Measurements from ENCODE around the gene ADAM17. TPM values are rescaled to one million over a fixed set of nuclear protein-coding genes. Genes with fewer than 3 reads are reported as not detected.
A peak's percentile ranks its signal among the peaks of the same experiment; 100 is the strongest.

ADAM17 gene
- total and polyA plus RNA-seq, 8 donors, result 40.7 to 55.8 (median 43.9) TPM

GRCh38 chr2:9538000-9538507, 17.6 kb downstream of the ADAM17 start:
- Histone ChIP-seq H3K4me1 (peaks cover 0 to 50% of the 10 kb centered on the region in 2 donors), H3K4me3 (no peak overlapping the region), H3K27me3 (no peaks in the 10 kb centered on the region), H3K36me3 (peaks cover 0 to 45% of the 10 kb centered on the region in 2 donors), H3K9me3 (no peaks in the 10 kb centered on the region), H3K27ac (peak overlapping the region; percentile 69 to 88)
- ATAC-seq (peak; percentile 76), DNase-seq (peak in 2 of 4 donors; percentile 65 to 71)
- no peak for TF ChIP-seq CTCF (IDR thresholded peaks at IDR 0.05)
- intact Hi-C loops (cut with DNase I), result no loop called here

GRCh38 chr2:9536504-9536903, 19.1 kb downstream of the ADAM17 start:
- TF ChIP-seq CTCF (IDR thresholded peaks at IDR 0.05), result no peak
- H3K9me3 ChIP-seq, result no peaks in the 10 kb centered on the region
- no peaks in the 10 kb centered on the region for H3K27me3 ChIP-seq
- peak overlapping the region in 1 of 2 donors; percentile 2 for H3K27ac ChIP-seq
- no peak overlapping the region for H3K4me3 ChIP-seq
- ATAC-seq, result no peak
- peaks cover 0 to 50% of the 10 kb centered on the region in 2 donors for H3K4me1 ChIP-seq
- peaks cover 0 to 49% of the 10 kb centered on the region in 2 donors for H3K36me3 ChIP-seq
- intact Hi-C loops (cut with DNase I), result no loop called here
- no peak for DNase-seq

- no peaks in the 10 kb centered on the region for H3K27me3 ChIP-seq
- H3K4me1 ChIP-seq, result peaks cover 0 to 38% of the 10 kb centered on the region in 2 donors
- TF ChIP-seq CTCF (IDR thresholded peaks at IDR 0.05), result no peak
- ATAC-seq (no peak), DNase-seq (no peak)
- peaks cover 0 to 55% of the 10 kb centered on the region in 2 donors for H3K36me3 ChIP-seq
- H3K9me3 ChIP-seq, result no peaks in the 10 kb centered on the region
- H3K27ac ChIP-seq, result no peak overlapping the region
- no peak overlapping the region for H3K4me3 ChIP-seq
- intact Hi-C loops (cut with DNase I), result no loop called here
These were observed 20.5 kb downstream of the ADAM17 start for GRCh38 chr2:9535177-9535576.

GRCh38 chr2:9533663-9534062, 22.0 kb downstream of the ADAM17 start:
- TF ChIP-seq CTCF (IDR thresholded peaks at IDR 0.05), result no peak
- Histone ChIP-seq H3K4me1 (peaks cover 0 to 23% of the 10 kb centered on the region in 2 donors), H3K27me3 (no peaks in the 10 kb centered on the region), H3K9me3 (no peaks in the 10 kb centered on the region), H3K36me3 (peaks cover 0 to 70% of the 10 kb centered on the region in 2 donors), H3K27ac (no peak overlapping the region), H3K4me3 (no peak overlapping the region)
- DNase-seq (no peak), ATAC-seq (no peak)
- intact Hi-C loops (cut with DNase I), result no loop called here

GRCh38 chr2:9532421-9532820, 23.2 kb downstream of the ADAM17 start:
- Histone ChIP-seq H3K36me3 (peaks cover 0 to 80% of the 10 kb centered on the region in 2 donors), H3K9me3 (no peaks in the 10 kb centered on the region), H3K4me3 (no peak overlapping the region), H3K27me3 (no peaks in the 10 kb centered on the region), H3K27ac (no peak overlapping the region), H3K4me1 (peaks cover 0 to 14% of the 10 kb centered on the region in 2 donors)
- ATAC-seq (no peak), DNase-seq (no peak)
- intact Hi-C loops (cut with DNase I), result no loop called here
- TF ChIP-seq CTCF (IDR thresholded peaks at IDR 0.05), result no peak

Data from left lung (tissue), 10 donors.